Measurements from ENCODE around the gene MEIS1.

DNA sequence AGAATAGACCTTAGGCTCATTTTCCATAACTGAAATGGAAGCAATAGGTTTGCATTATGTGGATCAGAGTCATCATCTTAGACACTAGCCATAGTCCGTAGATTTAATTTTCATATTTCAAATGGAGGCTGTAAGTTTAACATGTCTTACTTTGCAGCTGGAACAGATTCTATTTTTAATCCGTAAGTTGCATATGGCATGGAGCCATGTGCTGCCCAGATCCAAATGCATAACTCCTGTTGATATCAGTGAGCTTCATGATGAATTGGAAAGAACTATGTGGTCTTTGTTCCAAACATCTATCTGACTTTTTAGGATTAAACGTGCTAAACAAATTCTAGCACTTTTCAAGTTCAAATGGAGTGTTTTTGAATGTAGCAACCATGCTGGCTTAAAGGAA, 43.4 kb downstream of the MEIS1 start:
- TF ChIP-seq, protein P1, sequence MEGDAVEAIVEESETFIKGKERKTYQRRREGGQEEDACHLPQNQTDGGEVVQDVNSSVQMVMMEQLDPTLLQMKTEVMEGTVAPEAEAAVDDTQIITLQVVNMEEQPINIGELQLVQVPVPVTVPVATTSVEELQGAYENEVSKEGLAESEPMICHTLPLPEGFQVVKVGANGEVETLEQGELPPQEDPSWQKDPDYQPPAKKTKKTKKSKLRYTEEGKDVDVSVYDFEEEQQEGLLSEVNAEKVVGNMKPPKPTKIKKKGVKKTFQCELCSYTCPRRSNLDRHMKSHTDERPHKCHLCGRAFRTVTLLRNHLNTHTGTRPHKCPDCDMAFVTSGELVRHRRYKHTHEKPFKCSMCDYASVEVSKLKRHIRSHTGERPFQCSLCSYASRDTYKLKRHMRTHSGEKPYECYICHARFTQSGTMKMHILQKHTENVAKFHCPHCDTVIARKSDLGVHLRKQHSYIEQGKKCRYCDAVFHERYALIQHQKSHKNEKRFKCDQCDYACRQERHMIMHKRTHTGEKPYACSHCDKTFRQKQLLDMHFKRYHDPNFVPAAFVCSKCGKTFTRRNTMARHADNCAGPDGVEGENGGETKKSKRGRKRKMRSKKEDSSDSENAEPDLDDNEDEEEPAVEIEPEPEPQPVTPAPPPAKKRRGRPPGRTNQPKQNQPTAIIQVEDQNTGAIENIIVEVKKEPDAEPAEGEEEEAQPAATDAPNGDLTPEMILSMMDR (IDR thresholded peaks at IDR 0.05; ENCODE audit: control extremely low read depth in 1 of 3, insufficient read depth in 1 of 3, low read depth in 1 of 3, low read length in 3 of 3): no peak
- TF ChIP-seq POLR2A (IDR thresholded peaks at IDR 0.05; ENCODE audit: control extremely low read depth in 1 of 2, low read depth in 2 of 2, low read length in 2 of 2) (no peak), TBP (IDR thresholded peaks at IDR 0.05; ENCODE audit: low read depth, low read length) (no peak)

Measured in H1 (cell line).